Renal pelvis (tissue), 12 donors: ENCODE data around the gene STRIT1. TPM values are rescaled to one million over a fixed set of nuclear protein-coding genes. Genes with fewer than 3 reads are reported as not detected.

ENCODE experiments used
- DNase-seq: peaks from one replicate; pipeline ENCODE4 v3.0.0-alpha.2; 2013
- long read RNA-seq, 16 experiments: transcript quantifications; one replicate each; lab custom pipeline, GENCODE V29; 2026
- polyA plus RNA-seq, 3 donors: library from polyadenylated mRNA; unstranded; fragments of 120-200 nt; gene quantifications; one replicate each; pipeline ENCODE4 v1.2.1, GENCODE V29; 2013; ENCODE audit not compliant: insufficient read length in 3 of 3

The STRIT1 gene
- polyA plus RNA-seq, result 1 to 10 TPM; 1.5 to 1.7 (median 1.6) TPM
- long read RNA-seq, donor 1, result 0 reads
- long read RNA-seq, donor 2, result 0 reads
- long read RNA-seq, donor 3, result 0 reads
- long read RNA-seq, donor 4, result 0 reads
- long read RNA-seq, donor 5, result 0 reads
- long read RNA-seq, donor 6, result 0 reads
- long read RNA-seq, donor 7, result 0 reads
- long read RNA-seq, donor 8, result 0 reads
- long read RNA-seq, donor 9, partial matches to known transcripts, result 0 of 1 reads
- long read RNA-seq, donor 9, other reads (novel, unspliced or antisense), result 0 of 1 reads
- long read RNA-seq, donor 10, result 0 reads
- long read RNA-seq, donor 11, result 0 reads
- long read RNA-seq, donor 12, result 0 reads
- long read RNA-seq, donor 13, result 0 reads
- long read RNA-seq, donor 14, result 0 reads
- long read RNA-seq, donor 15, result 0 reads
- long read RNA-seq, donor 16, result 0 reads

- no peak for DNase-seq
These were observed at the start of gene STRIT1 for GRCh38 chr3:155293516-155293915. Gene STRIT1, minus strand, starts transcription at chr3:155293683.

GRCh38 chr3:155342344-155342743, 48.9 kb upstream of the STRIT1 start:
- no peak for DNase-seq

- no peak for DNase-seq
These were observed 45.6 kb upstream of the STRIT1 start for GRCh38 chr3:155339052-155339451.

- no peak for DNase-seq
These were observed 42.4 kb upstream of the STRIT1 start for GRCh38 chr3:155335724-155336354.

GRCh38 chr3:155334914-155335723, 41.6 kb upstream of the STRIT1 start:
- DNase-seq, result no peak

- no peak for DNase-seq
These were observed 40.9 kb upstream of the STRIT1 start for GRCh38 chr3:155334215-155334913.

- DNase-seq, result no peak
These were observed 39.2 kb upstream of the STRIT1 start for GRCh38 chr3:155332716-155333115.

GRCh38 chr3:155331078-155331477, 37.6 kb upstream of the STRIT1 start:
- DNase-seq, result no peak

GRCh38 chr3:155330370-155330769, 36.9 kb upstream of the STRIT1 start:
- no peak for DNase-seq

GRCh38 chr3:155329513-155330048, 36.1 kb upstream of the STRIT1 start:
- DNase-seq, result no peak

- no peak for DNase-seq
These were observed 34.4 kb upstream of the STRIT1 start for GRCh38 chr3:155327871-155328270.

GRCh38 chr3:155327430-155327829, 33.9 kb upstream of the STRIT1 start:
- no peak for DNase-seq

- no peak for DNase-seq
These were observed 33.4 kb upstream of the STRIT1 start for GRCh38 chr3:155326901-155327300.

GRCh38 chr3:155326244-155326643, 32.8 kb upstream of the STRIT1 start:
- no peak for DNase-seq

- no peak for DNase-seq
These were observed 31.9 kb upstream of the STRIT1 start for GRCh38 chr3:155325263-155325835.

- DNase-seq, result peak; percentile 75
These were observed 29.7 kb upstream of the STRIT1 start for GRCh38 chr3:155323063-155323666.

GRCh38 chr3:155321418-155321817, 27.9 kb upstream of the STRIT1 start:
- DNase-seq, result peak; percentile 12

GRCh38 chr3:155320934-155321333, 27.5 kb upstream of the STRIT1 start:
- no peak for DNase-seq

- no peak for DNase-seq
These were observed 25.3 kb upstream of the STRIT1 start for GRCh38 chr3:155318740-155319139.

- no peak for DNase-seq
These were observed 23.7 kb upstream of the STRIT1 start for GRCh38 chr3:155317211-155317610.

- no peak for DNase-seq
These were observed 22.9 kb upstream of the STRIT1 start for GRCh38 chr3:155316426-155316825.
